ENCODE results near the gene COPS8.

Gene COPS8

DNA sequence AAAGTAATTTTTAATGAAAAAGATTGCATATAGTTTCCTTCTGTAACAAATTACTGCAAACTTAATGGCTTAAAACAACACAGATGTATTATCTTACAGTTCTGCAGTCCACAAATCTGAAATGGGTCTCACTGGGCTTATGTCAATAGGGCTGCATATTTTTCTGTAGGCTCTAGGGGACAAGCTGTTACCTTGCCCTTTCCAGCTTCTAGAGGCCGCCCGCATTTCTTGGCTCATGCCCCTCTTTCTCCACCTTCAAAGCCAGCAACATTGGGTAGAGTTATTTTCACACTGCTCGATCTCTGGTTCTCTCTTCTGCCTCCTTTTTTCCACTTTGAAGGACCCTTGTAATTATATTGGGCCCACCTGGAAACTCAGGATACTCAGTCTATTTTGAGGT, 16.7 kb downstream of the COPS8 start:
- H3K4me2 ChIP-seq (ENCODE audit: low read length) = no peak overlapping the region
- no peaks in the 10 kb centered on the region for H3K27me3 ChIP-seq (ENCODE audit: low read depth, low read length)
- no peaks in the 10 kb centered on the region for H3K9me3 ChIP-seq (ENCODE audit: insufficient read depth, low read length)
- H3K27ac ChIP-seq (ENCODE audit: low read length) = no peak overlapping the region
- no peak overlapping the region for H3K9ac ChIP-seq (ENCODE audit: low read length)
- H3K36me3 ChIP-seq (replicated peaks; ENCODE audit: low read depth, low read length) = peaks cover 6% of the 10 kb centered on the region
- no peak overlapping the region for H3K4me3 ChIP-seq (ENCODE audit: low read length)
- H4K20me1 ChIP-seq (ENCODE audit: insufficient read depth, low read length) = no peaks in the 10 kb centered on the region
- no peak for TF ChIP-seq CTCF (IDR thresholded peaks at IDR 0.05; ENCODE audit: low read depth, low read length)
- TF ChIP-seq EZH2phosphoT487 (IDR thresholded peaks at IDR 0.05; ENCODE audit: low read depth) = no peak
- H2AFZ ChIP-seq (ENCODE audit: low read depth, low read length) = no peak overlapping the region
- H3K4me1 ChIP-seq (ENCODE audit: low read length) = no peaks in the 10 kb centered on the region
- H3K79me2 ChIP-seq (ENCODE audit: low read length) = no peaks in the 10 kb centered on the region

GRCh38 chr2:237109421-237109934, 23.8 kb downstream of the COPS8 start:
- no peak overlapping the region for H2AFZ ChIP-seq (ENCODE audit: low read depth, low read length)
- no peaks in the 10 kb centered on the region for H3K4me1 ChIP-seq (ENCODE audit: low read length)
- no peaks in the 10 kb centered on the region for H3K27me3 ChIP-seq (ENCODE audit: low read depth, low read length)
- H3K27ac ChIP-seq (ENCODE audit: low read length) = no peak overlapping the region
- H3K4me3 ChIP-seq (ENCODE audit: low read length) = no peak overlapping the region
- H3K36me3 ChIP-seq (replicated peaks; ENCODE audit: low read depth, low read length) = no peaks in the 10 kb centered on the region
- TF ChIP-seq EZH2phosphoT487 (IDR thresholded peaks at IDR 0.05; ENCODE audit: low read depth) (no peak), CTCF (IDR thresholded peaks at IDR 0.05; ENCODE audit: low read depth, low read length) (no peak)
- H4K20me1 ChIP-seq (ENCODE audit: insufficient read depth, low read length) = no peaks in the 10 kb centered on the region
- H3K4me2 ChIP-seq (ENCODE audit: low read length) = no peak overlapping the region
- H3K79me2 ChIP-seq (ENCODE audit: low read length) = no peaks in the 10 kb centered on the region
- H3K9me3 ChIP-seq (ENCODE audit: insufficient read depth, low read length) = no peaks in the 10 kb centered on the region
- H3K9ac ChIP-seq (ENCODE audit: low read length) = no peak overlapping the region

GRCh38 chr2:237113026-237113795, 27.5 kb downstream of the COPS8 start:
- no peak overlapping the region for H2AFZ ChIP-seq (ENCODE audit: low read depth, low read length)
- H3K79me2 ChIP-seq (ENCODE audit: low read length) = no peaks in the 10 kb centered on the region
- H3K27ac ChIP-seq (ENCODE audit: low read length) = no peak overlapping the region
- no peaks in the 10 kb centered on the region for H3K9me3 ChIP-seq (ENCODE audit: insufficient read depth, low read length)
- TF ChIP-seq EZH2phosphoT487 (IDR thresholded peaks at IDR 0.05; ENCODE audit: low read depth) (no peak), CTCF (IDR thresholded peaks at IDR 0.05; ENCODE audit: low read depth, low read length) (no peak)
- H3K36me3 ChIP-seq (replicated peaks; ENCODE audit: low read depth, low read length) = no peaks in the 10 kb centered on the region
- H3K4me3 ChIP-seq (ENCODE audit: low read length) = no peak overlapping the region
- no peaks in the 10 kb centered on the region for H3K27me3 ChIP-seq (ENCODE audit: low read depth, low read length)
- H3K4me2 ChIP-seq (ENCODE audit: low read length) = no peak overlapping the region
- H4K20me1 ChIP-seq (ENCODE audit: insufficient read depth, low read length) = no peaks in the 10 kb centered on the region
- peaks cover 7% of the 10 kb centered on the region for H3K4me1 ChIP-seq (ENCODE audit: low read length)
- no peak overlapping the region for H3K9ac ChIP-seq (ENCODE audit: low read length)

DNA sequence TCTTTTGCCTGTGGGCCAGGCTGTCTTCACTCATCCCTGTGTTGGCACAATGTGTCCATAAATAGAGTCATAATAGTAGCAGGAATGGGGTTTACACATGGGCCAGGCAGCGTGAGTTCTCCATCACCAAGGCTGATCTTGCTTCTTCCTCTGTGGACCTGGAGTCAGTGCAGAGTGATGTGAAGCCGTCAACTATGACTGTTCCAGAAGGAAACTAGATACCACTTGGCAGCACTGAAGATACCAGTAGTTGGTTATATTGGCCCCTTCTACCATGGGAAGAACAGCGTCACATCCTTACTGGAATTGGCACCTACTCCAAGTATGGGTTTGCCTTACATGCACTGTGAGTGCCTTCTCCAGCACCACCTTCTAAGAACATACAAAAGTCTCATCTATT, 30.2 kb downstream of the COPS8 start:
- Histone ChIP-seq H3K79me2 (ENCODE audit: low read length) (no peaks in the 10 kb centered on the region), H3K4me3 (ENCODE audit: low read length) (no peak overlapping the region)
- TF ChIP-seq CTCF (IDR thresholded peaks at IDR 0.05; ENCODE audit: low read depth, low read length) = no peak
- no peak for TF ChIP-seq EZH2phosphoT487 (IDR thresholded peaks at IDR 0.05; ENCODE audit: low read depth)

More for the DNA sequence above, 30.2 kb downstream of the COPS8 start:
- no peaks in the 10 kb centered on the region for H3K36me3 ChIP-seq (replicated peaks; ENCODE audit: low read depth, low read length)
- no peak overlapping the region for H3K27ac ChIP-seq (ENCODE audit: low read length)
- H3K9me3 ChIP-seq (ENCODE audit: insufficient read depth, low read length) = no peaks in the 10 kb centered on the region
- no peak overlapping the region for H3K4me2 ChIP-seq (ENCODE audit: low read length)
- H4K20me1 ChIP-seq (ENCODE audit: insufficient read depth, low read length) = no peaks in the 10 kb centered on the region
- peaks cover 12% of the 10 kb centered on the region for H3K4me1 ChIP-seq (ENCODE audit: low read length)
- no peak overlapping the region for H3K9ac ChIP-seq (ENCODE audit: low read length)
- no peak overlapping the region for H2AFZ ChIP-seq (ENCODE audit: low read depth, low read length)
- H3K27me3 ChIP-seq (ENCODE audit: low read depth, low read length) = no peaks in the 10 kb centered on the region
